ENCODE measurements around the gene DENR.
A peak's percentile ranks its signal among the peaks of the same experiment; 100 is the strongest.
"Not testable (repeated sequence)": the region's sequence is repeated elsewhere in the genome, so short reads cannot be mapped to it uniquely, and the experiment has no call there.

The DENR gene

DNA sequence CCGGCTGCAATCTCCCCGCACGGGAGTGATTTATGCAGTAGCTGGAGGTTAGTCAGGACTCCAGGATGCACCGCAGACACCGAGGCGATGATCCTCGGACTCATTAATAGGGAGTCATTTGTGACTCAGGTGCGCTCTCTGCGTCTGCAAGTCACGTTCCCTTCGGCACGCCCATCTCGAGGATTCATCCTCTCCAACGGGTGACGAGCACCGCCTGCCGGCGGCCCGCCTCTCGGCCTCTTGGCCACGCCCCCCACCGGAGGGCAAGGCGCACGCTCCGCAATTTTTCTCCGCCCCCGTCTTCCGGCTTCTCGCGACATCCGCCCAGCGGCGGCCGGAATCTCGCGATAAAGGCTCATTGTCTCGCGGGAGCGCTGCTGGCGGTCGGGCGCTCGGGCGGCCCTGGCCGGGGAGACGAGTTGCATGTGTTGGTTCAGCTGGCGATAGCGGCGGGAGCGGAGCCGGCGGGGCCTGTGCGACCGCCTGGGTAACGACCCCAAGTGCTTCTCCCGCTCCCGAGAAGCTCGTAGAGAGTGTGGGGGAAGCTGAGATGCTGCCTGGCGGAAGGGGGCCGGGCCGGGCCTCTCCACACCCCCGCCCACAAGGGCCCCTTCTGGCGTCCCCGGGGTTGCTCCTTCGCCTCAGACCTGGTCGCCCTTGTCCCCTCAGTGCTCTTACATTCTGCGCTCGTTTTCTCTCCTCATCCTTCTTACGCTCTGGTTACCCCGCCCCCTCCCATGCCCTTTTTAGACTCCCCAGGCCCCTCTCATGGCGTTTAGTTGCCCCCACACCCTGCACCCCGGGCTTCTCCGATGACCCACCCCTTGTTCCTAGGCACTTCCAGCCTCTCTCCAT lies at the start of gene DENR:
TSS of gene DENR (plus strand) at position 361 of the 855 bp plus-strand sequence. CDS start 878 bp downstream, outside the sequence.
- DNase-seq = peak; percentile 91 to 99

- peak; percentile 83 to 86 for DNase-seq
These were observed 49.6 kb upstream of the DENR start, which contains the start of gene HCAR2 for GRCh38 chr12:122702890-122703611. Gene HCAR2, minus strand, starts transcription at chr12:122703357. Its CDS starts 74 bp downstream, at chr12:122703283.

DNA sequence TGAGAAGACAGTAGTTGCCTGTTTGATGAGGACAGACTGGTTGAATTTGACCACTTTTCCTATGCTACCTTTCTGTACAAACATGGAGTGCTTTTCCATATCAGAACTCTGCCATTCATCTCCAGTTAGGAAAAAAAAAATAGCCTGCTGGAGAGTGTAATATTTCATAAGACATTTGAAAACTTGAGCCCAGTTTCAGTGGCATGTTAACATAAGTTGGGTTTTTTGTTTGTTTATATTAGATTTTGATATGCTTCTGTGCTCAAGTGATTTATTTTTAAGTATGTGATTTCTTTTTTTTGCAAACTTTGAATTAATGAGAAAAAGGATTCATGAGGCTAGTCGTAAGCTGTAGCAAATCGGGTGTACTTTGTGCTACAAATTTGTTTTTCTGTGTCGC lies 48.8 kb upstream of the DENR start:
- not testable (repeated sequence) for DNase-seq

DNA sequence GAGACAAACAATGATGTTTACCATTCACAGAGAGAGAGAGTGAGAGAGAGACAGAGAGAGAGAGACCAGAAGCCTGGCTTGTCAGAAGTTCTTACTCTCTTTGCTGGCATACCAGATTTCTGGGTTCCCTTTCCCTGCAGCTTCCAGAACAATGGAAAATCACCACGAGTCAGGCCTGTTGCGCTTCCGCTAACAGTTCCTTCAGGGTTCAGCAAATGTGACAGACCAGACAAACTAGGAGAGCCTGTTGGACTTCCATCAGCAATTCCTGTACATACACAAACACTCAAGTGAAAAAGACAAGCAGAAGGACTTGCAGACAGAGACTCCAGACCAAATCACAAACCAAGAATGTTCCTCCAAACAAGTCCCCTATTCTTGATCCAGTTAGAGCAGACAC lies 43.3 kb upstream of the DENR start:
- DNase-seq = not testable (repeated sequence)

DNA sequence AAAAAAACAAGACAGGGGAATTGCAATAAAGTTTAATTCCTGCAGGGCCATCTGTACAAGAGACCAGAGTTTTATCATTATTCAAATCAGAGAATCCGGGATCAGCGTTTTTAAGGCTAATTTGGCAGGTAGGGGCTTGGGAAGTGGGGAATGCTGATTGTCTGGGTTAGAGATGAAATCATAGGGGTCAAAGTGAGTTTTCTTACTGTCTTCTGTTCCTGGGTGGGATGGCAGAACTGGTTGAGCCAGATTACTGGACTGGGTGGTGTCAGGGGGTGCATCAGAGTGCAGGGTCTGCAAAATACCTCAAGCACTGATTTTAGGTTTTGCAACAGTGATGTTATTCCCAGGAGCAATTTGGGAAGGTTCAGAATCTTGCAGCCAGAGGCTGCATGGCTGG lies 42.3 kb upstream of the DENR start:
- DNase-seq = not testable (repeated sequence)

- peak; percentile 74 to 75 for DNase-seq
These were observed 41.4 kb upstream of the DENR start for GRCh38 chr12:122711266-122711665.

GRCh38 chr12:122713491-122714188 lies 39.0 kb upstream of the DENR start:
- not testable (repeated sequence) for DNase-seq

DNA sequence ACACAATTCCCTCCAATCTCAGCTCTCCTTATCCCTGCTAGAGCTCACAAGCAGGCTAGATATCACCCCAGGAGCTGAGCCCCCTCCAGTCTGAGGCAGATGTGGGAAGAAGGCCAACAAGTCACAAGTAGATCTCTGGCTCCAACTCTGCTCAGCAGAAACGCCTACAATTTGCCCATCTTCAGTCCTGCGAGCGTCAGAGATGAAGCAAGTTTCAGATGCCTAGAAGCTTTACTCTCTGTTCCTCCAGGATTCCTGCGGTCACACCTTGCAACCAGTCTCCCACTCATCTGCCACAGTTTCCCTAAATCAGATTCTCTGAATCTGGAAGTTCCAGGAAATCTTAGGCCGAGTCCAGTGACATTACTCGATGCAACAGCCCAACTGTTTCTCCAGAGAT lies 37.4 kb upstream of the DENR start:
- DNase-seq = peak; percentile 69 to 75

DNA sequence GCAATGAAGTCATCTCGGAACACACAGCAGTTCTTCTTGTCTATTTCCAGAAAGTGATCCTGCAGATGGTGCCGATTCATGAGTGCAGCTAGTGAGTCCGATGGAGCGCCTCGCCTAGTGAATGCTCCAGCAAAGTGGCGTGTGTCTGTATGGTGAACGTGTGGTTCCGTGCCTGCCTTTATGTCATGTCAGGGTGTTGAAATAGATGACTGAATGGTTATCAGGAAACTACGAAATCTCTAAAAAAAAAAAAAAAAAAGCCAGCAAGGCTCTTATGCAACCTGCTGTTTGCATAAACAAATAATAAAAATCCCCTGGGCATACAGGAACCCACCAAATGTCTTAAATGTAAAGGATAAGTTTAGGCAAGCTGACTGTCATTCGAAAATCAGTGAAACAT lies 36.0 kb upstream of the DENR start, which contains the start of gene HCAR3:
TSS of gene HCAR3 (minus strand) at position 154 of the 400 bp plus-strand sequence. CDS start at position 80, 74 bp downstream.
- peak; percentile 91 to 92 for DNase-seq

GRCh38 chr12:122721057-122721545 lies 31.5 kb upstream of the DENR start:
- DNase-seq = peak; percentile 39 to 42

GRCh38 chr12:122722387-122722786 lies 30.2 kb upstream of the DENR start:
- DNase-seq = peak; percentile 78 to 83

- DNase-seq = no peak
These were observed 27.9 kb upstream of the DENR start for GRCh38 chr12:122724641-122725243.

GRCh38 chr12:122725452-122726079 lies 27.1 kb upstream of the DENR start:
- peak in 1 of 2 donors; percentile 28 for DNase-seq

GRCh38 chr12:122726080-122726558 lies 26.5 kb upstream of the DENR start:
- DNase-seq = peak; percentile 56 to 72

- no peak for DNase-seq
These were observed 22.9 kb upstream of the DENR start for GRCh38 chr12:122729583-122730214.

GRCh38 chr12:122730215-122731014 lies 22.2 kb upstream of the DENR start, which contains the start of gene HCAR1:
Gene HCAR1, minus strand, starts transcription at chr12:122730844. Its CDS starts 505 bp downstream, at chr12:122730339.
- no peak for DNase-seq

GRCh38 chr12:122732170-122732569 lies 20.5 kb upstream of the DENR start:
- peak; percentile 51 to 59 for DNase-seq

DNA sequence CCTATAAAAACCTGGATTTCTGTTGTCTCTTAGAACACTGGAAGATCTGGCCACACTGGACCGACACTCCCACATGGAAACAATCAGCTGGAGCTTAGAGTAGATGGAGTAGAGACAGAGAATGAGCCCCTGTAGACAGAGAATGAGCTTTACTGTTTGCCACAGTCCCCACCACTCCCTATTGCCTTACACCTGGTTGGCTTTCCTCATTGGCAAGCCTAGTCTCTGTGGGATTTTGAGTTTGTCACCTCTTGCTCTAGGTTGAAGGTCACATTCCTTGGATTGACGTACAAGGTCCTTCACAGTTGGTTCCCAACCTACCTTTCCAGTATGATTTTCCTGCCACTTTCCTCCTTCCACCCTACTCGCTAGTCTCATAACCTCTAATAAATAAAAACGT lies 20.0 kb upstream of the DENR start:
- no peak for DNase-seq

- no peak for DNase-seq
These were observed 14.1 kb upstream of the DENR start for GRCh38 chr12:122738571-122738970.

DNA sequence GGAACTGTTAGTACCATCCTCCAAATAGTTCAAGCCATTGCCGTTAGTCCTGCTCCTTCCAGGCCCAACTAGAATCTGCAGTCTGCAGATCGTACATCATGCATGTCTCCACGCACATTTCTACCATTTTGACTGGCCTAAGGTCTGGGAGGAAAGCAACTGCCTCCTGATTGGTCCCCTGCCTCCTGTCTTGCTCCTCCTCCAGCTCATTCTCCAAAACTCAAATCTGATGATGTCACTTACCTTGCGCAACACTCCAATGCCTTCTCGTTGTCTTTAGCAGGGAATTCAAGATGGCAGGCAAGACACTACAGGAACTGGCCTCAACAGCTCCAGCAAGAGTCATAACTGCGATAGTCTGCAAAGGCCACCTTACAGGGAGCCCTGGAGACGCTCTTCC lies 12.3 kb upstream of the DENR start:
- DNase-seq = peak in 1 of 2 donors; percentile 51
